ENCODE data around the gene IAPP.
A peak's percentile ranks its signal among the peaks of the same experiment; 100 is the strongest.
"Not testable (repeated sequence)": the region's sequence is repeated elsewhere in the genome, so short reads cannot be mapped to it uniquely, and the experiment has no call there.

IAPP gene

DNA sequence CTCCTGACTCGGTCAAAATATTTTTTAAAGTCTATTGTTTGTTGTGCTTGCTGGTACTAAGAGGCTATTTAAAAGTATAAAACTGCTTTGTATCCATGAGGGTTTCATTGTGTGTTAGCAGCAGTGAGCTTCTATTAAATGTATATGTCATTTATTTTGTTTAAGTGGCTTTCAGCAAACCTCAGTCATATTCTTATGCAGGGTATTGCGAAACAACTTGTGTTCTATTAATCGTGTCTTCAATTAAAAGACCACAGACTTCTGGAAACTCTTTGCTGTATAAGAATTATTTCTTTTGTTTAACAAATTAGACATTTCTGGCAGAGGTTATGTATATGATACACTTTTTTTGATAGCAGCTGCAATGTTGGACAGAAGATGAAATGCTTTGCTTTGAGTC is 6.5 kb downstream of the IAPP start:
- DNase-seq (ENCODE audit: low spot score): no peak

DNA sequence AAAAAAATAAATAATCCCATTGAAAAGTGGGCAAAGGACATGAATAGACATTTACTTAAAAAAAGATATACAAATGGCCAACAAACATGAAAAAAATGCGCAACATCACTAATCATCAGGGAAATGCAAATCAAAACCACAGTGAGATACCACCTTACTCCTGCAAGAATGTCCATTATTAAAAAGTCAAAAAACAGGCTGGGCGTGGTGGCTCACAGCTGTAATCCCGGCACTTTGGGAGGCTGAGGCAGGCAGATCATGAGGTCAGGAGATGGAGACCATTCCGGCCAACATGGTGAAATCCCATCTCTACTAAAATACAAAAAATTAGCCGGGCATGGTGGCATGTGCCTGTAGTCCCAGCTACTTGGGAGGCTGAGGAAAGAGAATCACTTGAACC is 8.6 kb downstream of the IAPP start:
- DNase-seq (ENCODE audit: low spot score): not testable (repeated sequence)

DNA sequence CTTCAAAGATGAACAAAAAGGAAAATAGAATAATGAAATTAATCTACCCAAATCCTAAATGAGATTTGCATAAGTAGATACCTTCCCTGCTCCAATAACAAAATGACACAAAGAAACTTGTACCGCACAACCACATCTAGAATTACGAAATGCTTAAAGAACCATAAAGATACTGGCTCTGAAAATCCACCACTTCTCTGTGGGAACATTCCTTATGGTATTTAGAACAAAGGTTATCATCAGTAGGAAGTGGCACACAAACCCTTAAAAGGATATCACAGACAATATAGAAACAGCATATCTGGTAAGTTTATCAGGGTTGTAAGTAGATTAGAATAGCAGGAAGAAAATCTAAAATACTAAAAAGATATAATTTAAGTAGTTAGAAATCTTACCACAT is 11.6 kb downstream of the IAPP start:
- no peak for DNase-seq (ENCODE audit: low spot score)

DNA sequence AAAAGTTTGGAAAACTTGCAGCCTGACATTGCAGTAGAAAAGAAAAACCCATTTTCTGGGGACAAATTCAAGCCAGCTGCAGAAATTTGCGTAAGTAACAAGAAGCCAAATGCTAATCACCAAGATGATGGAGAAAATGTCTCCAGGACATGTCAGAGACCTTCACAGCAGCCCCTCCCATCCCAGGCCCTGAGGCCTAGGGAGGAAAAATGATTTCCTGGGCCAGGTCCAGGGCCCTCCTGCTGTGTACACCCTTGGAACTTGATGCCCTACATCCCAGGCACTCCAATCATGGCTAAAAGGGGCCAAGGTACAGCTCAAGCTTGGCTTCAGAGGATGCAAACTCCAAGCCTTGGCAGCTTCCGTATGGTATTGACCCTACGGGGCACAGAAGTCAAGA is 14.5 kb downstream of the IAPP start:
- no peak for DNase-seq (ENCODE audit: low spot score)

DNA sequence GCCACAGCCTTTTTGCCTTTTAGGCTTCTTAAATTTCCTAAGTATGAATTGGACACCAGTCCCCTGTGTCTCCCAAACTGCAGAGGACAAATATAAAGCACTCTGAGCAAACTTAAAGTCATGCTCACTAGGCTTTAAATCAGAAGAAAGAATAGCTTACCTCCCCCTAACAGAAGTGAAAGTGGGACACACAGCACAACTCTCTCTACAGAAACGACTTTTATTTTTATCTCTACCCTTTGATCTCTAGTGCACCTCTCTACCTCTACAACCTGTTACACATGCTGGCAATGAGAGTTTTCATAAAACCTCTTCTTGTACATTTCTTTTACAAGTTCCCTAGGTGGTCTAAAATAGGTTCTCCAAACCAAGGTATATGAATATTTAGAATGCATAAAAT is 19.7 kb downstream of the IAPP start:
- DNase-seq (ENCODE audit: low spot score): no peak

DNA sequence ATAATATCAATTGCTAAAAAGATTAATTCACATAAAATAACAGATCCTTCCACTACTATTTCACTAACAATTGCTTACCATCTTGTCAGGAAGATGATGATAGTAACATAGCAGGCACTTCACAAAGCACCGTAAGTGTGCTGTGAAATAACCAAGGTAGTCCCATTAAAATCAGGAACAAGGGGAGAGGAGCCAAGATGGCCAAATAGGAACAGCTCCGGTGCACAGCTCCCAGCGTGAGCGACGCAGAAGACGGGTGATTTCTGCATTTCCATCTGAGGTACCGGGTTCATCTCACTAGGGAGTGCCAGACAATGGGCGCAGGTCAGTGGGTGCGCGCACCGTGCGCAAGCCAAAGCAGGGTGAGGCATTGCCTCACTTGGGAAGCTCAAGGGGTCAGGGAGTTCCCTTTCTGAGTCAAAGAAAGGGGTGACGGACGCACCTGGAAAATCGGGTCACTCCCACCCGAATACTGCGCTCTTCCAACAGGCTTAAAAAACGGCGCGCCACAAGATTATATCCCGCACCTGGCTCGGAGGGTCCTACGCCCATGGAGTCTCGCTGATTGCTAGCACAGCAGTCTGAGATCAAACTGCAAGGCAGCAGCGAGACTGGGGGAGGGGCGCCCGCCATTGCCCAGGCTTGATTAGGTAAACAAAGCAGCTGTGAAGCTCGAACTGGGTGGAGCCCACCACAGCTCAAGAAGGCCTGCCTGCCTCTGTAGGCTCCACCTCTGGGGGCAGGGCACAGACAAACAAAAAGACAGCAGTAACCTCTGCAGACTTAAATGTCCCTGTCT is 22.3 kb downstream of the IAPP start:
- not testable (repeated sequence) for DNase-seq (ENCODE audit: low spot score)

DNA sequence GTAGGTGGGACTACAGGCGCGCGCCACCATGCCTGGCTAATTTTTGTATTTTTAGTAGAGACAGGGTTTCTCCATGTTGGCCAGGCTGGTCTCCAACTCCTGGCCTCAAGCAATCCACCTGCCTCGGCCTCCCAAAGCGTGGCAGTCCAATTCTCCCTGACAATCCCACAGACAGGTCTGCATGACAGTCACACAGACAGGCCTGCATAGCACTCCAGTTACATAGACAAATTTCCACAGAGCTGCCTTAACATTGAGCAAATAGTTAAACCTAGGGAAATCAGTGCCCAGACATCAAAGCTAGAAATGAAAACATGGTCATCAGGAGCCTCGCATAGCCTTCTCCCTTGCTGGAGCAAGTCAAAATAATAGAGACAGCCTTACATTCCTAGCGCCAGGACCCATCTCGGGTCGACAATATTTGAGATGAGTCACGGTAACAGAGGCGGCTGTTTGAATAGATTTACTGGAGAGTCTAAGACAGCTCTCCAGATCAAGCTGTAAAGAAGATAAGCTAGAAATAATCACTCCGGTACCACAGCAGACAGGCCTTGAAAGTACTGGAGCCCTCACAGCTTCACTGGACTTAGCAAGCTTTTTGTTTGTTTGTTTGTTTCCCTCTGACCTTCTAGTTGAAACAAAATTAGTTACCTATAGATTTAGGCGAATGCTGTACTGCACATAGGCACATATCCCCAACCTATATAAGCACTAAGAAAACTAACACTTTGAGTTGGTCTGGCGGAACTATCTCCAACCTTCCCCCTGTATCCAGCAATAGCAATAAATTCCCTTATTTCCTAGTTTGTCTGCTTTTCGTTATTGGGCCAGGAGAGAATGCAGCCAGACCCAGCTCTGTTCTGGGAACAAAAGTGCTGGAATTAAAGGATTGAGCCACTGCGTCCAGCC is 40.9 kb downstream of the IAPP start:
- DNase-seq (ENCODE audit: low spot score): no peak

DNA sequence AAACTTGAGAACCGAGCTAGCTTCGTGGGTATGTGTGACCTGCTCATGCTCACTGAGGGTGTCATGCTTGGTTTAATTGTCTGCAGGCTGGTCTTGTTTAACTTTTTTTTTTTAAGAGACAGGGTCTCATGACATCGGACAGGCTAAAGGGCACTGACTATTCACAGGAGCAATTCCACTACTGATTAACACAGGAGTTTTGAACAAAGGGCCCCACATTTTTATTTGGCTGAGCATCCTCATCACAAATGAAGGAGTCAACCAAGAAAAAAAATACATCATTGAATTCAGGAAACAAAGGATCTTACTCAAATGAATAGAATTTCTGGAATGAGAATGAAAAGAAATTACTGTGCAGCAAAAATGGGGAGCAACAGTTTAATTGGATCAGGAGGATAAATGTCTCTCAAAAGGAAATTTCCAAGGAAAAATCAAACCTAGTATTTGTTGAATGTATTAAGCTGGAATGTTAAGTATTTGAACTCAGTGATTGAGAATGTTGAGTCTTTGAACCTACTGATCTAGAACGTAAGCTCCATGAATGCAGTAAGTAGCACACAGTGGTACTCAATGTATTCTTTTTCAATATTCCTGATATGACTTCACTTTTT is 43.9 kb downstream of the IAPP start:
- peak; percentile 63 for DNase-seq (ENCODE audit: low spot score)

DNA sequence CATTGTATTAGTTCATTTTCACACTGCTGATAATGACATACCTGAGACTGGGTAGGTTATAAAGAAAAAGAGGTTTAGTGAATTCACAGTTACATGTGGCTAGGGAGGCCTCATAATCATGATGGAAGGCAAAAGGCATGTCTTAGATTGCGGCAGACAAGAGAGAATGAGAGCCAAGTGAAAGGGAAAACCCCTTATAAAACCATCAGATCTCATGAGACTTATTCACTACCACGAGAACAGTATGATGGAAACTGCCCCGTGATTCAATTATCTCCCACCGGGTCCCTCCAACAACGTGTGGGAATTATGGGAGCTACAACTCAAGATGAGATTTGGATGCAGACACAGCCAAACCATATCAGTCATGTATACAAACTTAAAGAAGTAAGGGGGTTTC is 45.7 kb downstream of the IAPP start:
- not testable (repeated sequence) for DNase-seq (ENCODE audit: low spot score)

DNA sequence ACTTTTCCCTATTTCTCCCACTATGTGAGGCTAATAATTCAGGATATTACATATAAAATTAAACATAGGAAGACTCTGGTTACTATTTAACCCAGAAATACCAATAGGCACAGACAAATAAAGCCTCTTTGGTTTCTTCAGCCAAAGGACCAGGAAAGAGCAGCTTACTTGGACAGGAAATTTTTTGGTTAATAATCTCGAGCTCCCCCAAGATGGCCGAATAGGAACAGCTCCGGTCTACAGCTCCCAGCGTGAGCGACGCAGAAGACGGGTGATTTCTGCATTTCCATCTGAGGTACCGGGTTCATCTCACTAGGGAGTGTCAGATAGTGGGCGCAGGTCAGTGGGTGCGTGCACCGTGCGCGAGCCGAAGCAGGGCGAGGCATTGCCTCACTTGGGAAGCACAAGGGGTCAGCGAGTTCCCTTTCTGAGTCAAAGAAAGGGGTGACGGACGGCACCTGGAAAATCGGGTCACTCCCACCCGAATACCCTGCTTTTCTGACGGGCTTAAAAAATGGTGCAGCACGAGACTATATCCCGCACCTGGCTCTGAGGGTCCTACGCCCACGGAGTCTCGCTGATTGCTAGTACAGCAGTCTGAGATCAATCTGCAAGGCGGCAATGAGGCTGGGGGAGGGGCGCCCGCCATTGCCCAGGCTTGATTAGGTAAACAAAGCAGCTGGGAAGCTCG is 46.5 kb downstream of the IAPP start:
- not testable (repeated sequence) for DNase-seq (ENCODE audit: low spot score)

DNA sequence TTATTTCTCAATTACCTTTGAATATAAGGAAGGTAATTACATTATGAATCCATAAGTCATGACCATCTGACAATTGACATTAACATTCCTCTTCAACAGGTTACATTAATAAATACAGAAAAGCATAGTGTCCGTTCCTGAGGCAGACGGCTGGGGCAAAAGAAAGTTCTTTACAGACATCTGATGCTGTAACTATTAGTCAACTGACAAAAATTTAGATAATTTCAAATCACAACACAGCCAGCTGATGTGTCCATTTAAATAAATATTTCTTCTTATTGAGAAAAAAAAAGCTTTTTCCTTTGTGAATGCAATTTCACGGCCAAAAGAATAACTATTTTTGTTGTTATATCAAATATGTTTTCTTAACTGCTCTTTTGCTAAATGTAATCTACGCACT is 55.5 kb downstream of the IAPP start:
- DNase-seq (ENCODE audit: low spot score): no peak

Data from SK-N-DZ (cell line).